Dedifferentiated amniotic fluid mesenchymal stem cell (primary cell): ENCODE results near the gene PCP4.

ENCODE experiments used
- DNase-seq: peaks from one replicate; pipeline ENCODE4 v3.0.0-alpha.2; 2016; ENCODE audit errors: extremely low spot score

PCP4 gene

GRCh38 chr21:39867198-39867650 is at the start of gene PCP4:
TSS of gene PCP4 (plus strand) at chr21:39867438. CDS start at chr21:39867502, 64 bp downstream.
- DNase-seq: no peak

- no peak for DNase-seq
Measured at GRCh38 chr21:39818557-39818956, 48.7 kb upstream of the PCP4 start.

GRCh38 chr21:39822042-39822441 is 45.2 kb upstream of the PCP4 start:
- no peak for DNase-seq

- DNase-seq: no peak
Measured at GRCh38 chr21:39825250-39825649, 42.0 kb upstream of the PCP4 start.

GRCh38 chr21:39834543-39834942 is 32.7 kb upstream of the PCP4 start:
- no peak for DNase-seq

- no peak for DNase-seq
Measured at GRCh38 chr21:39837861-39838359, 29.3 kb upstream of the PCP4 start.

- no peak for DNase-seq
Measured at GRCh38 chr21:39840373-39841097, 26.7 kb upstream of the PCP4 start.

- no peak for DNase-seq
Measured at GRCh38 chr21:39842741-39843459, 24.3 kb upstream of the PCP4 start.

GRCh38 chr21:39843483-39843882 is 23.8 kb upstream of the PCP4 start:
- DNase-seq: no peak

GRCh38 chr21:39843916-39844315 is 23.3 kb upstream of the PCP4 start:
- no peak for DNase-seq

- peak; percentile 23 for DNase-seq
Measured at GRCh38 chr21:39845571-39846130, 21.6 kb upstream of the PCP4 start.

- DNase-seq: no peak
Measured at GRCh38 chr21:39847877-39848276, 19.4 kb upstream of the PCP4 start.

- peak; percentile 60 for DNase-seq
Measured at GRCh38 chr21:39849014-39849655, 18.1 kb upstream of the PCP4 start.

- DNase-seq: no peak
Measured at GRCh38 chr21:39850333-39850732, 16.9 kb upstream of the PCP4 start.

GRCh38 chr21:39851002-39851618 is 16.1 kb upstream of the PCP4 start:
- no peak for DNase-seq

- DNase-seq: no peak
Measured at GRCh38 chr21:39852021-39852721, 15.1 kb upstream of the PCP4 start.

- no peak for DNase-seq
Measured at GRCh38 chr21:39852726-39853500, 14.3 kb upstream of the PCP4 start.

GRCh38 chr21:39854572-39854971 is 12.7 kb upstream of the PCP4 start:
- no peak for DNase-seq

- DNase-seq: no peak
Measured at GRCh38 chr21:39855595-39855994, 11.6 kb upstream of the PCP4 start.

- no peak for DNase-seq
Measured at GRCh38 chr21:39860600-39860999, 6.6 kb upstream of the PCP4 start.
